ENCODE results near the gene SLC41A2.
"Not testable (repeated sequence)": the region's sequence is repeated elsewhere in the genome, so short reads cannot be mapped to it uniquely, and the experiment has no call there.

SLC41A2 gene

GRCh38 chr12:104958001-104958804 lies at the start of gene SLC41A2:
Gene SLC41A2, minus strand, starts transcription at chr12:104958290. Its CDS starts 29,763 bp downstream, at chr12:104928527.
- in situ Hi-C loops (cut with HindIII; ENCODE audit: low sequenced_read_pairs): no loop called here

GRCh38 chr12:105001476-105001875 lies 43.4 kb upstream of the SLC41A2 start:
- in situ Hi-C loops (cut with HindIII; ENCODE audit: low sequenced_read_pairs): loop anchor here (10.0 kb wide), 1 partner anchor 67 kb away; no protein-coding TSS in a partner anchor

- in situ Hi-C loops (cut with HindIII; ENCODE audit: low sequenced_read_pairs): no loop called here
Observed at GRCh38 chr12:104999347-104999685, 41.2 kb upstream of the SLC41A2 start.

- in situ Hi-C loops (cut with HindIII; ENCODE audit: low sequenced_read_pairs): no loop called here
Observed at GRCh38 chr12:104998423-104999346, 40.6 kb upstream of the SLC41A2 start.

- in situ Hi-C loops (cut with HindIII; ENCODE audit: low sequenced_read_pairs): no loop called here
Observed at GRCh38 chr12:104997541-104997940, 39.5 kb upstream of the SLC41A2 start.

GRCh38 chr12:104994336-104994735 lies 36.2 kb upstream of the SLC41A2 start:
- in situ Hi-C loops (cut with HindIII; ENCODE audit: low sequenced_read_pairs): no loop called here

- in situ Hi-C loops (cut with HindIII; ENCODE audit: low sequenced_read_pairs): no loop called here
Observed at GRCh38 chr12:104991565-104992128, 33.6 kb upstream of the SLC41A2 start.

GRCh38 chr12:104990950-104991349 lies 32.9 kb upstream of the SLC41A2 start:
- in situ Hi-C loops (cut with HindIII; ENCODE audit: low sequenced_read_pairs): no loop called here

- in situ Hi-C loops (cut with HindIII; ENCODE audit: low sequenced_read_pairs): no loop called here
Observed at GRCh38 chr12:104986022-104986941, 28.2 kb upstream of the SLC41A2 start, which contains the start of gene NOPCHAP1. Gene NOPCHAP1, plus strand, starts transcription at chr12:104986316. Its CDS starts 37 bp downstream, at chr12:104986353.

GRCh38 chr12:104985206-104985605 lies 27.1 kb upstream of the SLC41A2 start:
- in situ Hi-C loops (cut with HindIII; ENCODE audit: low sequenced_read_pairs): no loop called here

GRCh38 chr12:104977688-104978087 lies 19.6 kb upstream of the SLC41A2 start:
- in situ Hi-C loops (cut with HindIII; ENCODE audit: low sequenced_read_pairs): not testable (repeated sequence)

GRCh38 chr12:104976703-104977102 lies 18.6 kb upstream of the SLC41A2 start:
- in situ Hi-C loops (cut with HindIII; ENCODE audit: low sequenced_read_pairs): no loop called here

GRCh38 chr12:104975587-104976343 lies 17.7 kb upstream of the SLC41A2 start:
- in situ Hi-C loops (cut with HindIII; ENCODE audit: low sequenced_read_pairs): no loop called here

GRCh38 chr12:104974626-104975290 lies 16.7 kb upstream of the SLC41A2 start:
- in situ Hi-C loops (cut with HindIII; ENCODE audit: low sequenced_read_pairs): no loop called here

GRCh38 chr12:104973250-104973649 lies 15.2 kb upstream of the SLC41A2 start:
- in situ Hi-C loops (cut with HindIII; ENCODE audit: low sequenced_read_pairs): no loop called here

- in situ Hi-C loops (cut with HindIII; ENCODE audit: low sequenced_read_pairs): no loop called here
Observed at GRCh38 chr12:104971306-104971705, 13.2 kb upstream of the SLC41A2 start.

GRCh38 chr12:104969343-104969742 lies 11.3 kb upstream of the SLC41A2 start:
- in situ Hi-C loops (cut with HindIII; ENCODE audit: low sequenced_read_pairs): no loop called here

GRCh38 chr12:104966677-104967076 lies 8.6 kb upstream of the SLC41A2 start:
- in situ Hi-C loops (cut with HindIII; ENCODE audit: low sequenced_read_pairs): no loop called here

- in situ Hi-C loops (cut with HindIII; ENCODE audit: low sequenced_read_pairs): no loop called here
Observed at GRCh38 chr12:104964856-104965205, 6.7 kb upstream of the SLC41A2 start.
